HG03064 (cell line): ENCODE measurements around the gene NOL3.

Experiments
- ATAC-seq: cut with Tn5 transposase; IDR thresholded peaks from one replicate; pipeline ENCODE4 v1.9.1; 2021; ENCODE audit warnings: low read depth; ENCODE audit not compliant: unreplicated experiment

Gene NOL3

DNA sequence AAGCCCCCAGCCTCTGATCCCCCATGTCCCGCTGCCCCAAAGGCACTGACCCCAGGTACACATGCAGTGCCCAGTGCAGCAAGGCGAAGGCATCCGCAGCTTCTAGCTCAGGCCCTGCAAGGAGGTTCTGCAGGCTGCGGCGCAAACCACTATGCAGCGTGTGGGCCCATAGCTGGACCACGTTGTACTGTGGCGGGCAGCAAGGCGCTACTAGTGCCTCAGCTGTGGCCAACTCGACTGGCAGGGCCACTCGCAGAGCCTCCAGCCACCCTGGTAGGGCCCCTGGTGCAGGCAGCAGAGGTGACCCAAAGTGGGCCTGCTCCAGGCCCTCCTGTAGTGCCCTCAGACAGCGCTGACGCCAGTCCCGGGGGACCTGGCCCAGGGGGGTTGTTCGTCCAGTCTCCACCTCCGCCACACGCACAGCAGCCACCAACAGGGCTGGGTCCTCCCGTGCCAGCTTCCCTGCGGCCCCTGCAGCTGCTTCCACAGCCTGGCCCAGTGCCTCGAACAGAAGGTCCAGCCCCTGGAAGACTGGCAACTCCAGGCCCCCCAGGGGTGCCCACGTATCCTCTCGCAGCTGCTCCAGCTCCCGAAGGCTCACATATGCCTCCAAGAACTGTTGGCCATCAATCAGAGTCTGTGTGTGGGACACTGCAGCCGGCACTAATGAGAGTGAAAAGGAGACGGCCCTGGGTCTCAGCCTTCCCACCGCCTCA, 17.0 kb downstream of the NOL3 start:
- no peak for ATAC-seq

DNA sequence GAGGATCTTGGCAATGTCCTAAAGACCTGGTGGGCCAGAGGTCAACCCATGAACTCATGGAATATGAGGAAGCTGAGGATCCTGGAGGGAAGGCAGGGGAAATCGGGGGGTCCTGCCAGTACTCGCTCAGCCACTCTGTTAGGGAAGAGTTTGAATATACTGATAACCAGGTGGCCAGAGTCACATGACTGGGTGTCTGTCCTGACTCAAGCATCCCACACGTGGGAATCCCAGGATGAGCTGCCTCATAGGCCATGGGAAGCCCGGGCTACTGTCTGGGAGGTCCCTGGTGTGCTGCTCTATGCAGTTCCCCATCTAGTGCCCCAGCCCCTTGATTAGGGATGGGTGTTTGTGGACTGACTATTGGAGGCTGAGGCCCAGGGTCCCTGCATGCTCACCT, 18.0 kb downstream of the NOL3 start:
- ATAC-seq: no peak

DNA sequence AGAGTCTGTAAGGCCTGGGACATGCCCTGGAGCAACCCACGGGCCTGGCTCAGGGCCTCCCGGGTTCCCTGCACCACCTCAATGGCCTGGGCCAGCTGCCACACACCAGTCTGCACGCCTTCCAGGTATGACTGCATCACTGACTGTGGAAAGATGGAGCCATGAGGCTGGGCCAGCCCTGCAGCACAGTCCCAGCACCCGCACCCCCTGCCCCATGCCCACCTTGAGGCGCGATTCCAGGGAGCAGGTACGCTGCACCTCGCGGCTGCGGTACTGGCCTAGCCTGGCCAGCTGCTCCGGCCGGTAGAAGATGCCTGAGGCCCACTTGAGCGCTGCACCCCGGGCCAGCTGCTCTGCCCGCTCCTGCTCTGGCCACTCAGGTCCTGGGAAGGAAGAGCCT, 18.5 kb downstream of the NOL3 start:
- ATAC-seq: no peak

DNA sequence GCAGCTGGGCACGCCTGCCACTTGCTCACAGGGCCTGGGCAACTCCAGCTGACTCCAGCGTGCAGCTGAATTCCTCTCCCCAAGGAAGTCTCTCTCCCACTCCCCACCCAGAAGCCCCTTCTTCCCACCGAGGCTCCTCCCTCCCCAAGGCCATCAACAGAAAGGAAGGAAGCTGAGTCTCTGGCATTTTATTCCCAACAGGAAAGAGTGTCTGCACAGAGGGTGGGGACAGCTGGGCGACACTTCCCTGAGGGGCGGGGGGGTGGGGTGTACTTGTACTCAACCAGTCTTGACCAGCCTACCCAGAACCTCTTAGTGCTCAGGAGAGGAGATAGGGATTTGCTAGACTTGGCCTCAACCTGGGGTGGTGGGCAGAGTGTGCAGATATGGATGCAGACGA, 19.7 kb downstream of the NOL3 start, which contains the start of gene EXOC3L1:
Gene EXOC3L1, minus strand, starts transcription at position 96 of the 400 bp plus-strand sequence. CDS start 460 bp downstream, outside the sequence.
- no peak for ATAC-seq

DNA sequence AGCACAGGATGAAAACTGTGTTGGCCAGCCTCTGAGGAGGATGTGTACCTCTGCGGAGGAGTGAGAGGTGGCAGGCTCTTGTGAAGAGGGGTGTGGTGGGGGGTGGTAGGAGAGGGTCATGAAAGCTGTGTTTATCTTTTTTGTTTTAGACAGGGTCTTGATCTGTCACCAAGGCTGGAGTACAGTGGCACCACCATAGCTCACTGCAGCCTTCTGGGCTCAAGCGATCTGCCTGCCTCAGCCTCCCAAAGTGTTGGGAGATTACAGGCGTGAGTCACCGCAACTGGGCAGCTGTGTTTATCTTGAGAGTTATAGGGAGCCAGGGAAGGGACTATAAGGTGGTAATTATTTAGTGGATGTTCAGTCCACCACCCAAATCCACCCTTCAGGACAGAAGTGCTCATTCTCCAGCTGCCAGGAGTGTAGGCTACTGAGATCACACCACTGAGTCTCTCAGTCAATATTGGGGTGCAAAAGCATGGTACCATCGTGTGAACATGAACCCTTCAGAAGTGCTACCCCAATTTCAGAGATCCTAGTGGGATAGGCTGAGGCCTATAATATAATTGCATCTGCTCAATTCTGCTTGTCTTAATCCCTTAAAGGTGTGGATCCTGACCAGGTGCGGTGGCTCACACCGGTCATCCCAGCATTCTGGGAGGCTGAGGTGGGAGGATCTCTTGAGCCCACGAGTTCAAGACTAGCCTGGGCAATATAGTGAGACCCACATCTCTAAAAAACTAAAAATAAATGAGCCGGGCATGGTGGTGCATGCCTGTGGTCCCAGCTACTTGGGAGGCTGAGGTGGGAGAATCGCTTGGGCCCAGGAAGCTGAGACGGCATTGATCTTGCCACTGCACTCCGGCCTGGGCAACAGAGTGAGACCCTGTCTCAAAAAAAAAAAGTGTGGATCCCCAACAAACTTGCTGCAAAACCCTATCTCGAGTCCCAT, 20.4 kb downstream of the NOL3 start:
- ATAC-seq: no peak

DNA sequence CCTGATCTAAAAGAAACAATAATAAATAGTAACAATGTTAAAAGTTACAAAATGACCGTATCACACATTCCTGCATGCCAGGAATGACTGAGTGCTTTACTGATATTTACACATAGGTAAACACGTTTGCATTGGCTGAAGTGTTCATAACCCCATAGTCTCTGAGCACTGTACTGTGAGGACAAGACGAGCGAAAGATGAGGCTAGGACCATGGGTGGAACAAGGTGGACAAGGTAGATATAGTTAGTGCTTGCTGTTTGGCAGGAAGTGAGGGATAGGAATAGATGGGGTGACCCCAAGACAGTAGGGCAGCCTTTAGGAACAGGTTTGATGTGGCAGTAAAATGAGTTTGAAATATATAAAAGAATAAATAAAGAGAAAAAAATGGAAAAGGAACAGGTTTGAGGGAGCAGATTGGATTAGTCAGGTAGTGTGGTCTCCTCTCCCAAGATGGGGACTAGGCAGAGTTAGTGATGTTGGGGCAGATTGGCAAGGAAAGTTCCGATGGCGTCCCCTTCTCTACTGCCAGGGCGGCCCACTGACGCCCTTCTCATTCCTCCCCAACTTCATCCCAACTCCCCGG, 21.2 kb downstream of the NOL3 start:
- no peak for ATAC-seq

DNA sequence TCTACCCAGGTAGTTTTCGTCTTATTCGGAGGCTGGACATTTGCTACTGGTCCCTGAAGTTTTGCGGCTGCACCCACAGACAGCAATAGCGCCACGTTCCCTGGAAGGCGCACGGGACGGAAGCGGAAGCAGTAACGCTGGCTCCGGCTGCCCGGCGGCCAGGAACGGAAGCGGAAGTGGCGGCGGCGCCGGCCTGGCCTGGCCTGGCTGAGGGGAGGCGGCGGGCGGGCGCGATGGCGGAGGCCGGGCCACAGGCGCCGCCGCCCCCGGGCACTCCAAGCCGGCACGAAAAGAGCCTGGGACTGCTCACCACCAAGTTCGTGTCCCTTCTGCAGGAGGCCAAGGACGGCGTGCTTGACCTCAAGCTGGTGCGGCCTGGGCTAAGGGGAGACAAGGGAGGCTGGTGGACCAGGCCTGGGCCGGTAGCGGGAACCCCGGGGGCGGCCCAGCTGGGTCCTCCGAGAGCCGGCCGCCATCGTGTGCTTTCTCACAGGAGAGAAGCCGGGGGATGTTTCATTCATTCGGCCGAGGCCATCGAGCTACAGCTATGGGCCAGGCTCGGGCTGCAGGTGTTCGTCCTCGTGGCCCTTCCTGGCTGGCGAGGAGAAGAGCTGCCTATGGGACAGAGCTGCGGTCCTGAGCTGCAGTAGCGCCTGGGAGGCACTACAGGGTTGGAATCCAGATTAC, 21.8 kb downstream of the NOL3 start, which contains the start of gene E2F4:
Gene E2F4, plus strand, starts transcription at position 161 of the 687 bp plus-strand sequence. Its CDS starts 73 bp downstream, at position 234.
- ATAC-seq: no peak

DNA sequence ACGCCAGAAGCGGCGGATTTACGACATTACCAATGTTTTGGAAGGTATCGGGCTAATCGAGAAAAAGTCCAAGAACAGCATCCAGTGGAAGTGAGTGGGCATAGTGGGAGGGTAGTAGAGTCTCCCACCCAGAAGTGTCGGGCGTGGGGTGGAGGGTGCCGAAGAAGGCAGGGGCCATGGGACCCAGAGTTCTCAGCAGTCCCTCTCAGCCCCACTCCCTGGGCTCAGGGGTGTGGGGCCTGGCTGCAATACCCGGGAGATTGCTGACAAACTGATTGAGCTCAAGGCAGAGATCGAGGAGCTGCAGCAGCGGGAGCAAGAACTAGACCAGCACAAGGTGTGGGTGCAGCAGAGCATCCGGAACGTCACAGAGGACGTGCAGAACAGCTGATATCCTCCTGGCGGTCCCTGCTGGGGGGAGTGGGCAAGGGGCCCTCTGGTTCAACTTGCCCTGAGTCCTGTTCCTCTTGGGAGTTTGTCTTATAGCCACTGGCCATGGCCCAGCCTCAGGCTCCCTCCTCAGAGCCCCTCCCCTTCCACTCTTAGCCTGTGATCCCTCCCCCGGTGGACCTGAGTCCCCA, 22.5 kb downstream of the NOL3 start:
- ATAC-seq: no peak

DNA sequence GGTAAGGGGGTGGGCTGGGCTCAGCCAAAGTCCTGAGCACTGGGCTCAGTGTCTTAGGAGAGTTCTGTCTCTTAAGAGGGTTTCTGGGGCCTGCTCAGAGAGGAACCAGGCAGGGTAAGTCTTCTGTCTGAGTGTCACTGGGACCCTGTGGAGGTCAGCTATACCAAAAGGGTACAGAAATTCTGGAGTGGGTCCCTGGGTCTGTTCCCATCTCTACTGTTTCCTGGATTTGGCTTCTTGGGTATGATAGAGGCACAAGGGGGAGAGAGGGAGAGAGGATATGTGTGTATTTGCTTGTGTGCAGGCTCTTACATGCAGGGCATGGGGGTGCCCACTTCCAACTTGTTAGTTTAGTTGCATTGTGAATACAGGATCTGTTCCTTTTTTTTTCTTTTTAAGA, 23.2 kb downstream of the NOL3 start:
- no peak for ATAC-seq

DNA sequence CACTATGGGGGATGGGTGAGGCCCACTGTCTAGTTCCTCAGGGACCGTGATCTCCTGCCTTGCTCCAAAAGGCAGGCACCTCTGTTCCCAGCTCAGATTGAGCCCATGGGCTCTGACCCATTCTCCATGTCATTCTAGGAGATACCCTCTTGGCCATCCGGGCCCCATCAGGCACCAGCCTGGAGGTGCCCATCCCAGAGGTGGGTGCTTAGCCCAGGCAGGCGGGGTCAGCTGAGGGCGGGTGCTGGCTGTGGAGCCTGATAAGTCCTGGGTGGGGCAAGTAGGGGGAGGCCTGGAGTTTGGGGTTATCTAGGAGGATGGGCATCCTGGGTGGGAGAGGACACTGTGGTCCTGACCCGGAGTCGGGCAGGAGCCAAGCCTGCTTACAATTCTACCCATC, 23.9 kb downstream of the NOL3 start:
- no peak for ATAC-seq

DNA sequence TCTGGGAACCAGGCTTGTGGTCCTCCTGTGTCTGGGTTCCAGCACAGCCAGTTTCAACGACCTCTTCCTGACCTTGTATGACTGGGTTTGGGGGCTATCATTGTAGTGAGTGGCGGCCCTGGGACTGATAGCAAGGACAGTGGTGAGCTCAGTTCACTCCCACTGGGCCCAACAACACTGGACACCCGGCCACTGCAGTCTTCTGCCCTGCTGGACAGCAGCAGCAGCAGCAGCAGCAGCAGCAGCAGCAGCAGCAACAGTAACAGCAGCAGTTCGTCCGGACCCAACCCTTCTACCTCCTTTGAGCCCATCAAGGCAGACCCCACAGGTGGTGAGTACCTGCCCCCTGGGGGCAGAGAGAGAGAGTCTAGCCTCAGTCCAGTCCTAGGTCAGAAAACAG, 25.3 kb downstream of the NOL3 start:
- no peak for ATAC-seq

DNA sequence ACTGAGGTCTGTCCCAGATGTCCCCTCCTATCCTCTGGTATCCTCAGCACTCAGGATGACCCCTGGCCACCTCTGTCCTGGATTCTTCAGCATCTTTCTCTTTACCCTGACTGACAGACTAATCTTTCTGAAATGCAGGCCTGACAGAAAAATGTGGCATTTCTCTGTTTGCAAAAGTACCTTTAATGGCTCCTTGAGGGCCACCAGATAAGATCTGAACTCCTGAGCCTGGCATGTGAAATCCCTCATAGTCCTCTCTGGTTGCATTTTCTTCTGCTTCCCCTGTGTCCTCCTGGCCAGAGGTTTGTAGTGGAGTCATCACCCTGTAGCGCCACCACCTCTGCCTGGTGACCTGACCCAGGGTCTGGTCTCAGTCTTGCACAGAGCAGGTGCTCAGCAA, 26.5 kb downstream of the NOL3 start:
- ATAC-seq: no peak

DNA sequence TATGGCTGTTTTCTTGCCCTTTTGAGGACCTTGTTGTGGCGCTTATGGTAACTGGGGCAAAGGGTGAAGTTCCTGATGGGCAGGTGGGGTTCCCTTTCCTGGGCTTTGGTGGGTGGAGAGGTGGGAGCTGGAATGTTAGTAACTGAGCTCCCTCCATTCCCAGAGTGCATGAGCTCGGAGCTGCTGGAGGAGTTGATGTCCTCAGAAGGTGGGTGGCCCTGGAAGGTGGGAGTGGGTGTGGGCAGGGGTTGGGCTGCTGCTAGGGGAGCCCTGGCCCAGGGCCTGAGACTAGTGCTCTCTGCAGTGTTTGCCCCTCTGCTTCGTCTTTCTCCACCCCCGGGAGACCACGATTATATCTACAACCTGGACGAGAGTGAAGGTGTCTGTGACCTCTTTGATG, 27.4 kb downstream of the NOL3 start:
- no peak for ATAC-seq

DNA sequence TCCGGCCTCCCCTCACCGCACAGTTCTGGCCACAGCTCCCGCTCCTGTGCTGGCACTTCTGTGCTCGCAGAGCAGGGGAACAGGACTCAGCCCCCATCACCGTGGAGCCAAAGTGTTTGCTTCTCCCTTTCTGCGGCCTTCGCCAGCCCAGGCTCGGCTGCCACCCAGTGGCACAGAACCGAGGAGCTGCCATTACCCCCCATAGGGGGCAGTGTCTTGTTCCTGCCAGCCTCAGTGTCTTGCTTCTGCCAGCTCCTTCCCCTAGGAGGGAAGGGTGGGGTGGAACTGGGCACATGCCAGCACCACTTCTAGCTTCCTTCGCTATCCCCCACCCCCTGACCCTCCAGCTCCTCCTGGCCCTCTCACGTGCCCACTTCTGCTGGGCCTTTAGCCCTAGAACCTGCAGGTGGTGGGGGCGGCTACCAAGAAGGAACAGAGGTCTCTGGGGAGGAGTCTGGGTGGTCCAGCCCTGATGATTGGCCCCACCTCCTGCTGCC, 27.9 kb downstream of the NOL3 start:
- ATAC-seq: no peak

DNA sequence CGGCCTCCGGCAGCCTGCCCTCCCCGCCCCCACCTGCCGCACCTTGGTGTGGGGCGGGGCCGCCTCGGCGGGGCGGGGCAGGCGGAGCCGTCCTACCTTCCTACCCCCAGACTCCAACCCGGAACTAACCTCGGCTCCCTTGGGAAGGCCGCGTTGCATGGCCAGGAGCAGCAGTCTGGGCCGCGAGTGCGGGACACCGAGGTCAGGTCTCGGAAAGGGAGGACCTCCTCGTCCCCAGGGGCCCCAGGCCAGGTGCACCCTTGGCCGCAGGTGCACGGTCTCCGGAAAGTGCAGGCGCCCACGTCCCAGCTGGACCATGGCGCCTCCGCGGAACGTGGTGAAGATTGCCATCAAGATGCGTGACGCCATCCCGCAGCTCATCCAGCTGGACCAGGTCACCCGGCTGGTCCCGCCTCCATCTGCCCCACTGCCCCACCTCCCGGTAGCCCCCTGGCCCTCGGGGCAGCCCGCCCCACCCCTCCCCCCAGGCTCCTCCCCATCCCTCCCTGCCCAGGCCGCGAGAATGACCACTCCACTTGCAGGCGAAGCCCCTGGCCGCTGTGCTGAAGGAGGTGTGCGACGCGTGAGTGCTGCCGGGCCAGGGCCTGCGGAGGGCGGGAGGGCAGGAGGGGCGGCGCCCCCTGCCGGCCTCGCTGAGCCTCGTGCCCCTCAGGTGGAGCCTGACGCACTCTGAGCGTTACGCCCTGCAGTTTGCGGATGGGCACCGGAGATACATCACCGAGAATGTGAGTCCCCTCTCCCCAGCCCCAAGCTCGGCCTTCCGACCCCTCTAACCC, 28.9 kb downstream of the NOL3 start, which contains the start of gene ELMO3:
Gene ELMO3, plus strand, starts transcription at position 121 of the 797 bp plus-strand sequence. Its CDS starts 196 bp downstream, at position 317.
- ATAC-seq: no peak

DNA sequence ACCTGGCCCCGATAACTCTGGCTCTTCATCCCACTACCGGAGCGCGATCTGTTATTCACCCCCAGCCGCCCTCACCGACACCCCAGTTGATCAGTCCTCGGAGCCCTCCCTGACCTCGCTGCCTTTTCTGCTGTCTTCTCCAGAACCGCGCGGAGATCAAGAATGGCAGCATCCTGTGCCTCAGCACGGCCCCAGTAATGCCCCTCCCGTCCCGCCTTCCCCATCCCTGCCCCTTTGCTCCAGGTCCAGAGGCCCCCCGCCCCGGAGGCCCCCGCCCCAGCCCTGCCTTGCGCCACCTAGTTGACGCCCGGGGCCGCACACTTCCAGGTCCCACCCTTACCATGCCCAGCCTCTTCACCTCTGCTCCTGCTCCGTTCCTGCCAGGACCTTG, 29.5 kb downstream of the NOL3 start:
- ATAC-seq: no peak

DNA sequence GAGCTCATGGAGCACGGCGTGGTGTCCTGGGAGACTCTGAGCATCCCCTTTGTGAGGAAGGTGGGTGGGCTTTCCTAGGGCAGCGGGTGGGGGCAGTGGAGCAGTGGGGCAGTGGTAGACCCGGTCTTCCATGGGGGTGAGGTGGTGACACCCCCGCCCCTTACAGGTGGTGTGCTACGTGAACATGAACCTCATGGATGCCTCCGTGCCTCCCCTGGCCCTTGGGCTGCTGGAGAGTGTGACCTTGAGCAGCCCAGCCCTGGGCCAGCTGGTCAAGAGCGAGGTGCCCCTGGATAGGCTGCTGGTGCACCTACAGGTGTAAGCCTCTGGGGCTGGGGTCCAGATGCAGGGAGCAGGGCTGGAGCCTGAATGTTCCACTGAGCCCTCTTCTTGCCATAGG, 30.2 kb downstream of the NOL3 start:
- ATAC-seq: no peak

DNA sequence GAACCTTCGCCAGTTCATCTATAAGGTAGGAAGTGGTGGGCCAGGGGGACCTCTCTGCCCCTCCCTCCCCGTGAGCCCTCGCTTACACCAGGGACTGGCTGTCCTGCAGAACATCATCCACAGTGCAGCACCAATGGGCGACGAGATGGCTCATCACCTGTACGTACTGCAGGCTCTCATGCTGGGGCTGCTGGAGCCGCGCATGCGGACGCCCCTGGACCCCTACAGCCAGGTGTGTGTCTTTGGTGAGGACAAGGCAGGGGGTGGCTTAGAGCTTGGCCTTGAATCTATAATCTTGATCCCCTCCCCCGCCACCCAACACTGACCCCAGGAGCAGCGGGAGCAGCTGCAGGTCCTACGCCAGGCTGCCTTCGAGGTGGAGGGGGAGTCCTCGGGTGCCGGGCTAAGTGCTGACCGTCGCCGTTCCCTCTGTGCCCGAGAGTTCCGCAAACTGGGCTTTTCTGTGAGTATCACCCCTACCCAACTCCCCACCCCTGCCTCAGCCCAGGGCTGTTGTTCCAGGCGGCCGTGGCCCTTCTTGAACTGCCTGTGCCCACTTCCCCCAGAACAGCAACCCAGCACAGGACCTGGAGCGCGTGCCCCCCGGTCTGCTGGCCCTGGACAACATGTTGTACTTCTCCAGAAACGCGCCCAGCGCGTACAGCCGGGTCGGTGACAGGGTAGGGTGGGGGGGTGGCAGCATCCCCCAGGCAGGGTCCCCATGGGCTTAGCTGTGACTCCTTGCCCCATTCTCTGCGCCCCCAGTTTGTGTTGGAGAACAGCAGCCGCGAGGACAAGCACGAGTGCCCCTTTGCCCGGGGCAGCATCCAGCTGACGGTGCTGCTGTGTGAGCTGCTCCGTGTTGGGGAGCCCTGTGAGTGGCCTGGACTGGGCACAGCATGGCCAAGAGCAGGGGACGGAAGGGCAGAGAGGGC, 31.3 kb downstream of the NOL3 start:
- ATAC-seq: no peak
